AG04449 (cell line): ENCODE data around the gene BTG1.

ENCODE experiments used
- CTCF ChIA-PET: fragments of 350-600 bp; formaldehyde crosslinking; extraction: SDS; loops from one replicate; lab custom pipeline; 2021; ENCODE audit warnings: antibody characterized with exemption; lab: Yijun Ruan, JAX
- POLR2A ChIA-PET: fragments of 400-600, 350-600 bp; formaldehyde crosslinking; extraction: SDS; loops from one replicate; lab custom pipeline; 2020; ENCODE audit warnings: antibody characterized with exemption, inconsistent platforms; lab: Yijun Ruan, JAX
- DNase-seq: peaks from one replicate; pipeline ENCODE4 v3.0.0-alpha.2; 2010; ENCODE audit warnings: low read depth, low spot score
- H3K4me3 ChIP-seq: 2 replicates; pipeline ENCODE4 v1.5.1; 2011; ENCODE audit warnings: low read depth, mild to moderate bottlenecking, control low read depth, low read length
- TF ChIP-seq, protein P1 (sequence below): IDR thresholded peaks from one replicate; pipeline ENCODE4 v1.5.1; 2011; ENCODE audit warnings: mild to moderate bottlenecking, moderate library complexity, low read length, control low read depth, inconsistent platforms; ENCODE audit not compliant: insufficient read depth; ENCODE audit errors: missing control alignments

BTG1 gene

DNA sequence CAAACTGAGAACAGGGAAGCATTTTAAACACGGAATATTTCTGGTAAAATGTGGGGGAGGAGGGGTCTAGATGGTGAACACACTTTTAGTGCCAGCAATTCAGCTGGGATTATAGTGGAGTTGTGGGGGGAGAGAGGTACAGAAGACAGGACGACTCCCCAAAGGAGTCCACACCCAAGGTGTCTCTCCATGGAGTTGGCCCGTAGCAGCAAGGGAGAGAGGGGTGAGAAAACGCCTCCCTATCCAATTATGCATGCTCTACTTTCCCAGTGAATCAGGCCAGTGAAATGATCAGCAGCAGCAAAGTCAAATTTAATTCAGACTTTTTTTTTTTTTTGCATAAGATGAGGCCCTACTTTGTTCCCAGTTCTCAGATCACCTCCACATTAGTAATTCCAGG lies 38.6 kb downstream of the BTG1 start:
- TF ChIP-seq, protein P1, sequence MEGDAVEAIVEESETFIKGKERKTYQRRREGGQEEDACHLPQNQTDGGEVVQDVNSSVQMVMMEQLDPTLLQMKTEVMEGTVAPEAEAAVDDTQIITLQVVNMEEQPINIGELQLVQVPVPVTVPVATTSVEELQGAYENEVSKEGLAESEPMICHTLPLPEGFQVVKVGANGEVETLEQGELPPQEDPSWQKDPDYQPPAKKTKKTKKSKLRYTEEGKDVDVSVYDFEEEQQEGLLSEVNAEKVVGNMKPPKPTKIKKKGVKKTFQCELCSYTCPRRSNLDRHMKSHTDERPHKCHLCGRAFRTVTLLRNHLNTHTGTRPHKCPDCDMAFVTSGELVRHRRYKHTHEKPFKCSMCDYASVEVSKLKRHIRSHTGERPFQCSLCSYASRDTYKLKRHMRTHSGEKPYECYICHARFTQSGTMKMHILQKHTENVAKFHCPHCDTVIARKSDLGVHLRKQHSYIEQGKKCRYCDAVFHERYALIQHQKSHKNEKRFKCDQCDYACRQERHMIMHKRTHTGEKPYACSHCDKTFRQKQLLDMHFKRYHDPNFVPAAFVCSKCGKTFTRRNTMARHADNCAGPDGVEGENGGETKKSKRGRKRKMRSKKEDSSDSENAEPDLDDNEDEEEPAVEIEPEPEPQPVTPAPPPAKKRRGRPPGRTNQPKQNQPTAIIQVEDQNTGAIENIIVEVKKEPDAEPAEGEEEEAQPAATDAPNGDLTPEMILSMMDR: no peak
- CTCF ChIA-PET: interaction anchor here (1.2 kb wide), 1 partner anchor 12 kb away, joined by 3 read pairs; no protein-coding TSS in a partner anchor

DNA sequence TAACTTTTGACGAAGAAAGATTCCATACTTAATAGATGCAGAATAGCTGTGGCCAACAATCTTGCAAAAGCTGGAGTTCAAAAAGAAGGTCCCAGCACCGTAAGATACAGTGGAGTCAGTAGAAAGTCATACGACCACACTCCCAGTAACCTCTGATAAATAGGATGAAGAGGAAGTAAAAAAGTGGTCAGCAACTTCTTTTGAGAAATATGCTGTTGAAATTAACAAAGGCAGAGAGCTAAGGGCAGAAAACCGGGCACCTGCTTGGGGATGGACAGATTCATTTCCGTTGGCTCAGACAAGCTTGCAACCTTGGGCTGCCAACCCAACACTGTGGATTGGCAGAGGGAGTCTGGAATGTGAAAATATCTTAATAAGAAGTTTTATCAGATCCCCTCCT lies 40.0 kb downstream of the BTG1 start:
- TF ChIP-seq, protein P1: no peak
- ChIA-PET POLR2A (interaction anchor here (0.8 kb wide), 1 partner anchor 10 kb away, joined by 4 read pairs; no protein-coding TSS in a partner anchor), CTCF (interaction anchor here (1.6 kb wide), 1 partner anchor 10 kb away, joined by 4 read pairs; no protein-coding TSS in a partner anchor)
- no peak overlapping the region for H3K4me3 ChIP-seq
- no peak for DNase-seq

More for the DNA sequence above, 38.6 kb downstream of the BTG1 start:
- no peak for DNase-seq
- H3K4me3 ChIP-seq: no peak overlapping the region
- POLR2A ChIA-PET: no interaction called here

DNA sequence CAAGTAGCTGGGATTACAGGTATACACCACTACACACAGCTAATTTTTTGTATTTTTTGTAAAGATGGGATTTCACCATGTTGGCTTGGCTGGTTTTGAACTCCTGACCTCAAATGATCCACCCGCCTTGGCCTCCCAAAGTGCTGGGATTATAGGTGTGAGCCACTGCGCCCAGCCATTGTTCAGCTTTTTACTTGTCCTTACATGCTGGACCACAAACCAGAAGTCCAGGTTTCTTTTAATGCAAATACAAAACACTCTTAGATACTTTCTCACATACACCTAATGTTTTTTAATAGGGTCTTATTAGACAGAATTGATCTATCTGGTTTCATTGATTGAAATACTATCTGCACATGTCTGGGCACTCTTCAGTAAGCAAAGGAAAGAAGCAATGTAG lies 40.5 kb downstream of the BTG1 start:
- POLR2A ChIA-PET: no interaction called here

DNA sequence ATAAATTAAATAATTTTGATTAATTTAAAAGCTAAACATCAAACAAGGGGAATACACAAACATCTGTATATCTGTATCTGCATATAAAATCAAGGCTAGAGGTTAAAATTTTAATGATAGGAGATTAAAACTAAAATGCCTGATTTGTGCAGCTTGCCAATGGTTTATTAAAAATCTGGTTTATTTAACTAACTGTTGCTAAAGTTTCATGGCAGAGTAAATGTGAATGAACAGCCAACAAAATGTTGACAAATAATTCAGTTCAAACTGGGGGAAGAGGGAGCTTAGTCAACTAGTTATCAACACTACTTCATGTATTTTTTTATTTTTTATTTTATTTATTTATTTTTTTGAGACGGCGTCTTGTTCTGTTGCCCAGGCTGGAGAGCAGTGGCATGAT lies 43.0 kb downstream of the BTG1 start:
- no peak for DNase-seq
- TF ChIP-seq, protein P1: no peak
- ChIA-PET CTCF (interaction anchor here (1.4 kb wide), 1 partner anchor 34 kb away, joined by 3 read pairs; no protein-coding TSS in a partner anchor), POLR2A (no interaction called here)
- no peak overlapping the region for H3K4me3 ChIP-seq

More for the DNA sequence above, 40.5 kb downstream of the BTG1 start:
- TF ChIP-seq, protein P1: no peak
- CTCF ChIA-PET: interaction anchor here (0.6 to 1.6 kb wide), 2 partner anchors 10 to 1562 kb away, joined by 3 to 4 read pairs; no protein-coding TSS in a partner anchor
- no peak for DNase-seq
- no peak overlapping the region for H3K4me3 ChIP-seq

DNA sequence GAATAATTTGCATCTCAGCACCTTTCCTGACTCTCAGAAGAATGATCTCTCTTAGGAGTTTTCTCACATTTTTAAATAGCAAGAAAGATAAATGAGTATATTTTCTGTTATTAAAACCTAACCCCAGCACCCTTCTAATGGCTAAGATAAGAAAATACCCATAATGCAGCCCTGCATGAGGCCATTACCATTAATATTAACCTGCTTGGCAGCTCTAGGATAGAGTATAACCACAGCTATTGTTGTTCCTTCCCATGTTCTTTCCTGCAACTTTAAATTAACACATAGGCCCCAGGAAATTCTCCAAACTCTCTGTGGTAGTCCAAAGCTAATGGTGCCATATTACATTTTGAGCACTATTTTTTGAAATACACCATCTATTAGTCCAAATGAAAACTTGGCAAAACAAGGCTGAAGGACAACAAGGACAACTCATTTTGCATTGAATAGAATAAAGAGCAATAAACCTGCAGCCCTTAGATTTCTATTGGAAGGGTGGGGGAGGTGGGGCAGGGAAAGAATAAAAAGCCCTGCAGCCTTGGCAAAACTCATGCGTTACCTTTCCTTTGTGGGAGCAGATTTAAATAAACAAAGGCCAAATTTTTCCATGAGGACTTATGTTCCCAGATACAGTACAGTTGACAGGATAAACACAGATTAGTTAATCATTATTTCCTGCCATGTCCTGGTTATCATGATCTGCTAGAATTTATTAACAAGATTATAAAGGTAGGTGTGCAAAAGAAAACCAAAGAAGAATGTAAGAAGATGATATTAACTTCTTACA lies 46.9 kb downstream of the BTG1 start:
- POLR2A ChIA-PET: no interaction called here

More for the DNA sequence above, 46.9 kb downstream of the BTG1 start:
- TF ChIP-seq, protein P1: no peak
- CTCF ChIA-PET: no interaction called here
- no peak for DNase-seq
- no peak overlapping the region for H3K4me3 ChIP-seq
